ENCODE data around the gene TBK1.
"Not testable (repeated sequence)": the region's sequence is repeated elsewhere in the genome, so short reads cannot be mapped to it uniquely, and the experiment has no call there.

The TBK1 gene

GRCh38 chr12:64528616-64529015 is 76.7 kb downstream of the TBK1 start:
- TF ChIP-seq, protein P1, sequence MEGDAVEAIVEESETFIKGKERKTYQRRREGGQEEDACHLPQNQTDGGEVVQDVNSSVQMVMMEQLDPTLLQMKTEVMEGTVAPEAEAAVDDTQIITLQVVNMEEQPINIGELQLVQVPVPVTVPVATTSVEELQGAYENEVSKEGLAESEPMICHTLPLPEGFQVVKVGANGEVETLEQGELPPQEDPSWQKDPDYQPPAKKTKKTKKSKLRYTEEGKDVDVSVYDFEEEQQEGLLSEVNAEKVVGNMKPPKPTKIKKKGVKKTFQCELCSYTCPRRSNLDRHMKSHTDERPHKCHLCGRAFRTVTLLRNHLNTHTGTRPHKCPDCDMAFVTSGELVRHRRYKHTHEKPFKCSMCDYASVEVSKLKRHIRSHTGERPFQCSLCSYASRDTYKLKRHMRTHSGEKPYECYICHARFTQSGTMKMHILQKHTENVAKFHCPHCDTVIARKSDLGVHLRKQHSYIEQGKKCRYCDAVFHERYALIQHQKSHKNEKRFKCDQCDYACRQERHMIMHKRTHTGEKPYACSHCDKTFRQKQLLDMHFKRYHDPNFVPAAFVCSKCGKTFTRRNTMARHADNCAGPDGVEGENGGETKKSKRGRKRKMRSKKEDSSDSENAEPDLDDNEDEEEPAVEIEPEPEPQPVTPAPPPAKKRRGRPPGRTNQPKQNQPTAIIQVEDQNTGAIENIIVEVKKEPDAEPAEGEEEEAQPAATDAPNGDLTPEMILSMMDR (IDR thresholded peaks at IDR 0.05; ENCODE audit: low read depth, low read length) = no peak
- H3K4me3 ChIP-seq (ENCODE audit: low read depth, low read length) = no peak overlapping the region

DNA sequence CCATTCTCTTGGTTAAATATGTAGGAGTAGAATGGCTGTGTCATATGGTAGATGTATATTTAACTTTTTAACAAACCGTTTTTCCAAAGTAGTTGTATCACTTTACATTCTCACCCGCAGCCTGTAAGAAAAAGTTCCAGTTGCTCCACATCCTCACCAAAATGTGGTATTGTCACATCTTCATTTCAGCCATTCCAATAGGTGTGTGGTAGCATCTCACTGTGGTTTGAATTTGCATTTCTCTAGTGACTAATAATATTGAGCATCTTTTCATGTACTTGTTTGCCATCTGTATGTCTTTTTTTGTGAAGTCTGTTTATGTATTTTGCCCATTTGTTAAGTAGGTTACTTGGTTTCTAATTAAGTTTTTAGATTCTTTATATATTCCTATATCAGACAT is 78.6 kb downstream of the TBK1 start:
- no peak overlapping the region for H3K4me3 ChIP-seq (ENCODE audit: low read depth, low read length)
- TF ChIP-seq, protein P1 (IDR thresholded peaks at IDR 0.05; ENCODE audit: low read depth, low read length) = no peak

- no peak overlapping the region for H3K4me3 ChIP-seq (ENCODE audit: low read depth, low read length)
- TF ChIP-seq, protein P1 (IDR thresholded peaks at IDR 0.05; ENCODE audit: low read depth, low read length) = no peak
These were observed 79.9 kb downstream of the TBK1 start for GRCh38 chr12:64531665-64532334.

- TF ChIP-seq, protein P1 (IDR thresholded peaks at IDR 0.05; ENCODE audit: low read depth, low read length) = no peak
- no peak overlapping the region for H3K4me3 ChIP-seq (ENCODE audit: low read depth, low read length)
These were observed 80.9 kb downstream of the TBK1 start for GRCh38 chr12:64532734-64533351.

- H3K4me3 ChIP-seq (ENCODE audit: low read depth, low read length) = no peak overlapping the region
- TF ChIP-seq, protein P1 (IDR thresholded peaks at IDR 0.05; ENCODE audit: low read depth, low read length) = no peak
These were observed 82.8 kb downstream of the TBK1 start for GRCh38 chr12:64534672-64535199.

DNA sequence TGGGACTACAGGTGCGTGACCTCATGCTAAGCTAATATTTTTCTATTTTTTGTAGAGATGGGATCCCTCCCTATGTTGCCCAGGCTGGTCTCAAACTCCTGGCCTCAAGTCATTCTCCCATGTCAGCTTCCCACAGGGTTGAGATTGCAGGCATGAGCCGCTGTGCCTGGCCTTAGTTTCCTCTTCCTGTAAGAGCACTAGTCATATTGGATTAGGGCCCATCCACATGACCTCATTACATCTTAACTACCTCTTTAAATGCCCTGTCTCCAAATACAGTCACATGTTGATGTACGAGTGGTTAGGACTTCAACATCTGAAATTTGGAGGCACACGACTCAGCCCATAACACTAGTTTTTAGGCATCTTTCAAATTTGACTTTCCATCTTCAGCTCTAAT is 86.2 kb downstream of the TBK1 start:
- TF ChIP-seq, protein P1 (IDR thresholded peaks at IDR 0.05; ENCODE audit: low read depth, low read length) = no peak
- H3K4me3 ChIP-seq (ENCODE audit: low read depth, low read length) = no peak overlapping the region

GRCh38 chr12:64542409-64543047 is 90.6 kb downstream of the TBK1 start:
- H3K4me3 ChIP-seq (ENCODE audit: low read depth, low read length) = not testable (repeated sequence)

Data from WI38 (cell line).